PFSK-1 (cell line): ENCODE data around the gene CWC25.

ENCODE experiments used
- FOXP2 ChIP-seq: optimal IDR thresholded peaks from 2 replicates; pipeline ENCODE3; 2011; ENCODE audit warnings: borderline replicate concordance, control low read depth, inconsistent platforms; ENCODE audit not compliant: insufficient read depth; ENCODE audit errors: extremely low read length, extremely low read depth
- POLR2AphosphoS5 ChIP-seq: IDR thresholded peaks from 2 replicates; pipeline ENCODE4 v1.6.1; 2012; ENCODE audit warnings: low read depth, mild to moderate bottlenecking, control low read depth, low read length, moderate library complexity
- SIN3A ChIP-seq: IDR thresholded peaks from 2 replicates; pipeline ENCODE4 v1.6.1; 2012; ENCODE audit warnings: mild to moderate bottlenecking, low read length, moderate library complexity, borderline replicate concordance; ENCODE audit not compliant: insufficient read depth
- TAF1 ChIP-seq: IDR thresholded peaks from 2 replicates; pipeline ENCODE4 v1.6.1; 2012; ENCODE audit warnings: low read length, control low read depth, borderline replicate concordance; ENCODE audit not compliant: insufficient read depth
- TF ChIP-seq, protein P1 (sequence below), 2 experiments: IDR thresholded peaks; 2 replicates each; pipeline versions ENCODE4 v1.6.1 to v1.8.0; 2011 to 2012; ENCODE audit warnings: low read depth in 2 of 2, low read length in 2 of 2, control low read depth in 1 of 2, inconsistent platforms in 1 of 2, mild to moderate bottlenecking in 1 of 2, moderate library complexity in 1 of 2; ENCODE audit not compliant: insufficient read depth in 1 of 2

CWC25 gene

DNA sequence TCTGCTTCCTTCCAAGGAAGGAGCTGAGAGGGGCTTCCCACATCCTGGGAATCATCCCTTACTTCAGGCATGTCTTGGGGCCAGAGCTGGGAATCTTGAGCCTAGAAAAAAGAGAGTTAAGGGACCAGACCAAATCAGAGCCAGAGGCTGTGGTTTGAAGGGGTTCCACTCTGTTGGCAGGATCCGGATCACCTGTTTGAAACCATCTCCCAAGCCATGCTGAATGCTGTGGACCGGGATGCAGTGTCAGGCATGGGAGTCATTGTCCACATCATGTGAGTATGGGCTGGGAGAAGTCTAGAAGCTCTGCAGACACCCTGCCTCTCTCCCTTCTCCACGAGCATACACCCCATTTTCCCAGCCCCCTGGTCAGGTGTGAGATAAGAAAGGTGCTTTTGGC, 62.9 kb downstream of the CWC25 start:
- no peak for TF ChIP-seq TAF1
- TF ChIP-seq, protein P1, sequence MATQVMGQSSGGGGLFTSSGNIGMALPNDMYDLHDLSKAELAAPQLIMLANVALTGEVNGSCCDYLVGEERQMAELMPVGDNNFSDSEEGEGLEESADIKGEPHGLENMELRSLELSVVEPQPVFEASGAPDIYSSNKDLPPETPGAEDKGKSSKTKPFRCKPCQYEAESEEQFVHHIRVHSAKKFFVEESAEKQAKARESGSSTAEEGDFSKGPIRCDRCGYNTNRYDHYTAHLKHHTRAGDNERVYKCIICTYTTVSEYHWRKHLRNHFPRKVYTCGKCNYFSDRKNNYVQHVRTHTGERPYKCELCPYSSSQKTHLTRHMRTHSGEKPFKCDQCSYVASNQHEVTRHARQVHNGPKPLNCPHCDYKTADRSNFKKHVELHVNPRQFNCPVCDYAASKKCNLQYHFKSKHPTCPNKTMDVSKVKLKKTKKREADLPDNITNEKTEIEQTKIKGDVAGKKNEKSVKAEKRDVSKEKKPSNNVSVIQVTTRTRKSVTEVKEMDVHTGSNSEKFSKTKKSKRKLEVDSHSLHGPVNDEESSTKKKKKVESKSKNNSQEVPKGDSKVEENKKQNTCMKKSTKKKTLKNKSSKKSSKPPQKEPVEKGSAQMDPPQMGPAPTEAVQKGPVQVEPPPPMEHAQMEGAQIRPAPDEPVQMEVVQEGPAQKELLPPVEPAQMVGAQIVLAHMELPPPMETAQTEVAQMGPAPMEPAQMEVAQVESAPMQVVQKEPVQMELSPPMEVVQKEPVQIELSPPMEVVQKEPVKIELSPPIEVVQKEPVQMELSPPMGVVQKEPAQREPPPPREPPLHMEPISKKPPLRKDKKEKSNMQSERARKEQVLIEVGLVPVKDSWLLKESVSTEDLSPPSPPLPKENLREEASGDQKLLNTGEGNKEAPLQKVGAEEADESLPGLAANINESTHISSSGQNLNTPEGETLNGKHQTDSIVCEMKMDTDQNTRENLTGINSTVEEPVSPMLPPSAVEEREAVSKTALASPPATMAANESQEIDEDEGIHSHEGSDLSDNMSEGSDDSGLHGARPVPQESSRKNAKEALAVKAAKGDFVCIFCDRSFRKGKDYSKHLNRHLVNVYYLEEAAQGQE (IDR thresholded peaks at IDR 0.05; ENCODE audit: insufficient read depth in 1 of 2, low read depth in 2 of 2, low read length in 2 of 2) = no peak
- TF ChIP-seq POLR2AphosphoS5 = no peak
- no peak for TF ChIP-seq SIN3A
- no peak for TF ChIP-seq FOXP2

DNA sequence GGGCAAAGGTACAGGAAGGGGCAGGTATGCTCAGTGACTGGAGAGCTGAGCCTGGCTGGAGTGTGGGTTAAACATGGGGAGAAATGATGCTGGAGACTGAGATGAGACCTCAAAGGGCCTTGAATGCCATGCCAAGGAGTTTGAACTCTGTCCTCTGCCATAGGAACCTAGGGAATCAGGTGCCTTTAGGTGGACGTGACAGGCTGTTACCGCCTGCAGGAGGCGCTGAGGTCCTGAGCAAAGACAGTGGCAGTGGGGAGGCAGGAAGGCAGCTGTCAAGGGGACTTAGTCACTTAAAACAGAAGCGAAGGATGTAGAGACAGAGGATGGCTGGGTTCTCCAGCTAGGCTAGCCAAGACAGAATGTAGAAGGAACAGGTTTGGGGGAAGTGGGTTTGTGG, 63.5 kb downstream of the CWC25 start:
- TF ChIP-seq SIN3A (peak; percentile 58; the same call in 1 of the 2 replicates), POLR2AphosphoS5 (no peak)

DNA sequence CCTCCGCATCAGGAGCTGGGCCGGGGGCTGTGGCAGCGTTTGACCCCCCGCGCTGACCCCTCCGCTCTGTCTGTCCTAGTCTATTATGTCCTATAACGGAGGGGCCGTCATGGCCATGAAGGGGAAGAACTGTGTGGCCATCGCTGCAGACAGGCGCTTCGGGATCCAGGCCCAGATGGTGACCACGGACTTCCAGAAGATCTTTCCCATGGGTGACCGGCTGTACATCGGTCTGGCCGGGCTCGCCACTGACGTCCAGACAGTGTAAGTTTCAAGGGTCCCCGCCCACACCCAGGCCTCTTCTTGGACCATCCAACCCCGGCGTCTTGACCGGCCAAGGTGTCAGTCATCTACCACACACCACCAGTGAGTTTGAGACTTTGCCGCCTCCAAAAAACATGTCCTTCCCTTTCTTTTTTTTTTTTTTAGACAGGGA, 72.0 kb downstream of the CWC25 start:
- no peak for TF ChIP-seq FOXP2
- TF ChIP-seq SIN3A = no peak
- TF ChIP-seq, protein P1 (IDR thresholded peaks at IDR 0.05; ENCODE audit: insufficient read depth in 1 of 2, low read depth in 2 of 2, low read length in 2 of 2) = no peak
- no peak for TF ChIP-seq TAF1
- no peak for TF ChIP-seq POLR2AphosphoS5

DNA sequence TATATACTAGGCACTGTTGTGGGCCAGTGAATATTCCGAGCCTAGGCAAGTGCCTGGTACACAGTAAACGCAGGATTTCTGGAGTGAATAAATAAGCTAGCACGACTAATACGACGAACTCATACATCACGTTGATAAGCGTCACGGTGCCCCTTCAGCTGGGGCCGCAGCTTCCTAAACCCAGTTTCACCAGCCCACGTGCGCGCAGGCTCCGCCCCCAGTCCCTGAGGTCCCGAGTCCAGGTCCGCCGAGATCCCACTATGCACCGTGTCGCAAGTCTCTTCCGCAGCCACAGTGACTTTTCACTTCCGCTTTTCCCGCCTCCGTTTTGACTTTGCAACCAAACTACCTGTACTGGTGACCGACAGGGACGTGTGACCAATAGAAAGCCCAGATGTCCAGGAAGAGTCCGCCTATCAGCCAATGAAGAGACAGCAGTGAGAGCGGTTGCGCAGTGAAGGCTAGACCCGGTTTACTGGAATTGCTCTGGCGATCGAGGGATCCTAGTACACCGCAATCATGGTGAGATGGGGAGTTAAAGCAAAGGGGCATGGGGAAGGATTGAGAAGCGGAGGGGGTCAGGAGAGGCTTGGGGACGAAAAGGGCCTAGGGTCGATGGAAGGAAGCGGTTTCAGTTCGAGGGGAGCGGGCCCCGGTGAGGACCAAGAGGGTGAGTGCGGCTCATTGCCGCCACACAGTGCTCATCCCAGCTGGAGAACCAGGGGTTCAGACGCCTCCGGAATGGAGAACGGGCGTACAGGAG, 72.6 kb downstream of the CWC25 start, which contains the start of gene PSMB3:
Gene PSMB3 (plus strand): TSS at position 434 of the 763 bp plus-strand sequence. CDS start 86 bp downstream, at position 520.
- TF ChIP-seq TAF1 (peak; percentile 82; the same call in 1 of the 2 replicates), SIN3A (peak; percentile 71; the same call in 1 of the 2 replicates), FOXP2 (peak; percentile 71), POLR2AphosphoS5 (peak; percentile 77)
- TF ChIP-seq, protein P1 (IDR thresholded peaks at IDR 0.05; ENCODE audit: insufficient read depth in 1 of 2, low read depth in 2 of 2, low read length in 2 of 2) = peak; percentile 25 to 50; a peak in 1 of 4 replicates

DNA sequence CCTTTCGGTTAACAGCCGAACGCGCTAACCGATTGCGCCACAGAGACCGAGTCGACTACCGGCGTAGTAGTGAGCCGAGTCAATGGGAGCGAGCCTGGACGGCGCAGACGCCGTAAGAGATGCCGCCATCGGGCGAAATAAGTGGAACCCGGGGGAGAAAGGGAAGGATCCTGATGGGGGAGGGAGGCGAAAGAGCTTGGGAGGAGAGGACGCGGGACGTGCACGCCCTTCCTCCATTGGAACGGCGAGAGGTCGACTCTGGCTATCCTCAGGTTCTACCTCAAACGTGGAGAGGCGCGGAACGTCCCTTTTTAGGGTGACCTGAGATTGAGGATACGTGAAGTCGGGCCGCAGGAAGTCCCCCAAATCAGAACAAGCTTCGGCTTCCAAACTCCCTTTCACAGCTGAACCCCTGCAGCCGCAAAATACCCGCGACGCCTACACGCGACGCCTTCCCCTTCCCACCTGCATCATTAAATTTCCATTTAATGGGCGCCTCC, 73.3 kb downstream of the CWC25 start:
- TF ChIP-seq, protein P1 (IDR thresholded peaks at IDR 0.05; ENCODE audit: insufficient read depth in 1 of 2, low read depth in 2 of 2, low read length in 2 of 2) = peak in 1 of 2 experiments; percentile 20; a peak in 1 of 4 replicates
- no peak for TF ChIP-seq FOXP2
- no peak for TF ChIP-seq POLR2AphosphoS5
- no peak; the same call in 1 of the 2 replicates for TF ChIP-seq SIN3A
- TF ChIP-seq TAF1 = 0 out of 2 replicates have a peak, but pooled peaks have one; percentile 53
